HepG2 (cell line): ENCODE results near the gene TCF12. TPM values are rescaled to one million over a fixed set of nuclear protein-coding genes. Genes with fewer than 3 reads are reported as not detected.

ENCODE experiments used
- ATAC-seq: fragments of 200-7000 bp; cut with Tn5 transposase; 3 replicates; pipeline ENCODE4 v1.9.1; 2020; ENCODE audit warnings: mild to moderate bottlenecking, moderate library complexity
- BruUV-seq: library from RNA; stranded (reverse); fragments of 400-500 nt; replicated peaks from 2 replicates; lab custom pipeline; 2021; lab: Mats Ljungman, UMichigan
- CTCF ChIA-PET: fragments of 300-600 bp; formaldehyde crosslinking; extraction: SDS; loops from one replicate; lab custom pipeline; 2021; ENCODE audit warnings: low total read pairs, inconsistent platforms, low intra/inter-chr PET ratio; lab: Yijun Ruan, JAX
- POLR2A ChIA-PET: fragments of 350-600 bp; sonication (Branson Sonifier 250); formaldehyde crosslinking; loops from one replicate; lab custom pipeline; 2020; ENCODE audit warnings: antibody characterized with exemption, inconsistent platforms; lab: Yijun Ruan, JAX
- DNase-seq: peaks from one replicate; pipeline ENCODE4 v3.0.0-alpha.2; 2015; ENCODE audit warnings: low spot score
- FAIRE-seq: peaks from 3 replicates; lab custom pipeline; 2011; peaks lifted over from hg19 to GRCh38; lab: Jason Lieb, UNC
- H2AFZ ChIP-seq: one replicate; pipeline ENCODE4 v1.6.1; 2011; ENCODE audit warnings: low read length, inconsistent platforms
- H3K27ac ChIP-seq: fragments of 300-600 bp; 3 replicates; pipeline ENCODE4 v1.8.0; 2011; ENCODE audit warnings: mixed run types, mild to moderate bottlenecking, mixed read lengths, low read length, inconsistent platforms; ENCODE audit not compliant: insufficient read depth; ENCODE audit errors: extremely low read length
- H3K27me3 ChIP-seq, 2 experiments: fragments of 200-600 bp in 1 of 2; 2 replicates in 1 of 2; 3 replicates in 1 of 2; pipeline versions ENCODE4 v1.6.0 to v1.8.0; 2011; ENCODE audit warnings: low read length in 2 of 2, mild to moderate bottlenecking in 2 of 2, moderate library complexity in 2 of 2, inconsistent platforms in 1 of 2; ENCODE audit not compliant: insufficient read depth in 2 of 2, control insufficient read depth in 1 of 2
- H3K36me3 ChIP-seq, 2 experiments: fragments of 200-600 bp in 1 of 2; replicated peaks in 1 of 2; 2 replicates in 1 of 2; 3 replicates in 1 of 2; pipeline versions ENCODE4 v1.5.1 to v1.8.0; 2011; ENCODE audit warnings: low read length in 2 of 2, inconsistent platforms in 1 of 2; ENCODE audit not compliant: insufficient read depth in 2 of 2, control insufficient read depth in 1 of 2
- H3K4me1 ChIP-seq: 2 replicates; pipeline ENCODE4 v1.5.1; 2012; ENCODE audit warnings: low read length, inconsistent platforms; ENCODE audit not compliant: insufficient read depth
- H3K4me2 ChIP-seq: 2 replicates; pipeline ENCODE4 v1.6.0; 2011; ENCODE audit warnings: low read depth, low read length, inconsistent platforms
- H3K4me3 ChIP-seq, 3 experiments: fragments of 200-600 bp in 1 of 3; sonication (generic), shearing (Covaris generic) in 1 of 3; replicated peaks in 1 of 3; 2 replicates each; pipeline ENCODE4 v1.5.1; 2011 to 2016; ENCODE audit warnings: low read length in 3 of 3, inconsistent platforms in 2 of 3, low read depth in 2 of 3, mild to moderate bottlenecking in 2 of 3, control low read depth in 1 of 3, mixed read lengths in 1 of 3; ENCODE audit not compliant: insufficient read depth in 1 of 3
- H3K79me2 ChIP-seq: one replicate; pipeline ENCODE4 v1.6.1; 2011; ENCODE audit warnings: low read length, inconsistent platforms; ENCODE audit not compliant: insufficient read depth
- H3K9ac ChIP-seq: 2 replicates; pipeline ENCODE4 v1.6.0; 2011; ENCODE audit warnings: mild to moderate bottlenecking, low read depth, low read length, inconsistent platforms; ENCODE audit not compliant: insufficient read depth
- H3K9me3 ChIP-seq: 2 replicates; pipeline ENCODE4 v1.5.1; 2012; ENCODE audit warnings: mild to moderate bottlenecking, low read length
- H4K20me1 ChIP-seq: 2 replicates; pipeline ENCODE4 v1.6.0; 2011; ENCODE audit warnings: inconsistent platforms, mild to moderate bottlenecking, low read length, moderate library complexity; ENCODE audit not compliant: insufficient read depth
- CEBPB ChIP-seq: IDR thresholded peaks from 2 replicates; pipeline ENCODE4 v1.6.1; 2011; ENCODE audit warnings: low read depth, low read length, improper control_type of control experiment, borderline replicate concordance
- ELF1 ChIP-seq: sonication (generic); formaldehyde crosslinking; IDR thresholded peaks from 2 replicates; pipeline ENCODE4 v1.4.0; 2020; ENCODE audit warnings: missing genetic modification reagents
- ETS1 ChIP-seq: sonication (generic); formaldehyde crosslinking; IDR thresholded peaks from 2 replicates; pipeline ENCODE4 v1.4.0; 2020; ENCODE audit warnings: missing genetic modification reagents
- HNF4A ChIP-seq: sonication (generic); formaldehyde crosslinking; IDR thresholded peaks from 2 replicates; pipeline ENCODE4 v1.4.0; 2020; ENCODE audit warnings: missing genetic modification reagents
- HNRNPL ChIP-seq: fragments of 200-400 bp; formaldehyde crosslinking; IDR thresholded peaks from 2 replicates; pipeline ENCODE4 v1.6.1; 2017; ENCODE audit warnings: mild to moderate bottlenecking, low read depth, low read length
- MTA1 ChIP-seq: sonication (generic); formaldehyde crosslinking; IDR thresholded peaks from 2 replicates; pipeline ENCODE4 v1.4.0; 2020; ENCODE audit warnings: missing genetic modification reagents, mild to moderate bottlenecking, borderline replicate concordance
- NFIB ChIP-seq: sonication (generic); formaldehyde crosslinking; IDR thresholded peaks from 2 replicates; pipeline ENCODE4 v1.9.0; 2021; ENCODE audit warnings: missing genetic modification reagents, mild to moderate bottlenecking, borderline replicate concordance
- RAD21 ChIP-seq: fragments of 450-650 bp; formaldehyde crosslinking; IDR thresholded peaks from 2 replicates; pipeline ENCODE4 v1.5.0; 2020; ENCODE audit warnings: mild to moderate bottlenecking
- TCF7 ChIP-seq: sonication (generic); IDR thresholded peaks from 2 replicates; pipeline ENCODE4 v1.6.1; 2016; ENCODE audit warnings: antibody characterized with exemption, low read depth
- ZBTB38 ChIP-seq: sonication (generic); formaldehyde crosslinking; IDR thresholded peaks from 2 replicates; pipeline ENCODE4 v1.5.1; 2020; ENCODE audit warnings: mild to moderate bottlenecking, missing genetic modification reagents
- ZFP36 ChIP-seq: fragments of 150-350 bp; IDR thresholded peaks from 2 replicates; pipeline ENCODE4 v1.6.1; 2018; ENCODE audit warnings: borderline replicate concordance, low read length, low read depth; ENCODE audit not compliant: partially characterized antibody
- ZNF136 ChIP-seq: sonication (generic); formaldehyde crosslinking; IDR thresholded peaks from 2 replicates; pipeline ENCODE4 v1.8.1; 2022; ENCODE audit warnings: low read depth, mild to moderate bottlenecking, moderate library complexity, missing genetic modification reagents
- ZNF784 ChIP-seq: sonication (generic); formaldehyde crosslinking; IDR thresholded peaks from 2 replicates; pipeline ENCODE4 v1.5.1; 2020; ENCODE audit warnings: missing genetic modification reagents, mild to moderate bottlenecking, borderline replicate concordance
- WGBS: methylation state at CpG from one replicate; pipeline ENCODE4 v1.1.6; 2017; ENCODE audit warnings: low lambda C conversion rate; 5-methylcytosine and 5-hydroxymethylcytosine counted together
- in situ Hi-C: cut with HindIII; loops from 2 replicates; pipeline ENCODE4 v1.10.0; 2017; ENCODE audit warnings: low pct_unique_long_range_greater_than_20kb; ENCODE audit not compliant: extremely low pct_ligation_motif_present
- intact Hi-C: fragments of 100-400 bp; cut with micrococcal nuclease; formaldehyde crosslinking; loops from one replicate; pipeline ENCODE4 v1.10.0; 2022; ENCODE audit not compliant: unreplicated experiment
- polyA plus RNA-seq, 8 experiments: library from polyadenylated mRNA; depleted of rRNA in 3 of 8; stranded (reverse) in 7 of 8; unstranded in 1 of 8; fragments of >200 nt; fragmentation: Illumina TruSeq in 4 of 8; extraction: Trizol in 4 of 8; gene quantifications; 2 replicates each; pipeline versions ENCODE4 v1.2.1 to v1.2.3, GENCODE V29; 2011 to 2016; ENCODE audit warnings: low read depth in 4 of 8, missing spikeins in 1 of 8, mixed read lengths in 1 of 8; ENCODE audit not compliant: insufficient read depth in 1 of 8
- total RNA-seq, 5 experiments: library from RNA; depleted of rRNA; stranded (reverse); fragments of >200 nt; fragmentation: Illumina TruSeq; extraction: Trizol; gene quantifications; 2 replicates each; pipeline ENCODE4 v1.2.3, GENCODE V29; 2016; ENCODE audit warnings: low read depth in 1 of 5
- TF ChIP-seq, protein P1 (sequence below): sonication (generic); formaldehyde crosslinking; IDR thresholded peaks from 2 replicates; pipeline ENCODE4 v1.4.0; 2020; ENCODE audit warnings: missing genetic modification reagents

The TCF12 gene
- total and polyA plus RNA-seq, 2 of the 13 experiments (the other 11 are each of a cell fraction or from before 2014, with no cell fraction given): 48.6 to 51.1 TPM

DNA sequence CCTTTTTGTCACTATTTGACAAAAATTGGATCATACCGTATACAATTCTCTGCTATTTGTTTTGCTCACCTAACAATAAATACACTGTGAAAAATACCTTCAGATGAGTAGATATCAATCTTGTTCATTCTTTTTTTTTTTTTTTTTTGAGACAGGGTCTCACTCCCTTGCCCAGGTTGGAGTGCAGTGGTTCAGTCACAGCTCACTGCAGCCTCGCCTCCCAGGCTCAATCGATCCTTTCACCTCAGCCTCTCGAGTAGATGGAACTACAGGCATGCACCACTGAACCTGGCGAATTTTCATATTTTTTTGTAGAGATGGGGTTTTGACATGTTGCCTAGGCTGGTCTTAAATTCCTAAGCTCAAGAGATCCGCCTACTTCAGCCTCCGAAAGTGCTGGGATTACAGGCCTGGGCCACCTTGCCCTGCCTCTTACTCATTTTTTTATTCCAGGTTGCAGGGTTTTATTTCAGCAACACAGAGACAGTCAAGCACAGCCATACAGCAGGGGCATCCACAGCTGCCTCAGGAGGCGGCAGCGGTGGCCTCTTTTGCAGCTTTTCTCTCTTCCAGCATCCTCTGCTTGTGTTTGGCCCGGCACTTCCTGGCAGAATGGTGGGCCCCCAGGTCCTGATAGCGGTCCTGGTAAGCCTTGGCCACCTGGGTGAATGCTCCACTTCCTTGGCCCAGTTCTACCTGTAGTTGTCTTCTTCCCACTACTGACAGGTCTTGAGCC, 406.7 kb downstream of the TCF12 start (continued):
- no peak for TF ChIP-seq ZBTB38 (CRISPR knock-in tag)
- TF ChIP-seq TCF7: no peak
- no peak for TF ChIP-seq ZFP36
- TF ChIP-seq ZNF136: no peak
- no peak for TF ChIP-seq ELF1 (CRISPR knock-in tag)
- no peak for TF ChIP-seq MTA1 (CRISPR knock-in tag)
- no peak for TF ChIP-seq ZNF784 (CRISPR knock-in tag)
- no peak for TF ChIP-seq NFIB (CRISPR knock-in tag)

DNA sequence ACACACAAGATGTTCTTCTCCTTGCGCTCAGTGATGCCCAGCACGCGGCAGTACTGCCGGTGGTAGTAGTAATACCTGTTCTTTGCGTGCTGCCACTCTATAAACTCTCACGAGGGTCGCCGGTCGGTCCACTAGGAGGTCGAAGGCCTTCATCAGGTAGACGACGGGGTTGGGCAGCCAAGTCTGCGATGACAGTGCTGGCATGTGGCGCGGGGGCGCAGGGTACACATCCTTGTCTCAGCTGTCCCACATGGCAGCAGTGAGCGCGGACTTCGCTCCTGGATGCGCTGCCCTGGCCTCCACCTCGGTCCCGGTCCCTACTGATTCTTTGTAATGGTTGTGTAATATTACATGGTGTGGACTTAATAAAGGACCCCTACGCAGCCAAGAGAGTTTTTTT, 407.8 kb downstream of the TCF12 start:
- Histone ChIP-seq H3K4me2 (no peak overlapping the region), H3K9me3 (no peaks in the 10 kb centered on the region), H3K4me1 (peaks cover 26% of the 10 kb centered on the region), H2AFZ (no peak overlapping the region), H3K9ac (no peak overlapping the region), H3K27ac (no peak overlapping the region), H3K27me3 (peaks cover 4 to 23% of the 10 kb centered on the region in 2 experiments; a peak in 3 of 5 replicates), H4K20me1 (no peaks in the 10 kb centered on the region), H3K4me3 (no peak overlapping the region), H3K79me2 (no peaks in the 10 kb centered on the region), H3K36me3 (no peaks in the 10 kb centered on the region)
- in situ Hi-C loops (no loop called here), intact Hi-C loops (no loop called here)
- DNase-seq: no peak
- no TSS peak for BruUV-seq
- ChIA-PET POLR2A (no interaction called here), CTCF (no interaction called here)
- ATAC-seq: peak; percentile 25; the same call in 2 of the 3 replicates
- WGBS: 59% methylated on average over 23 of the region's 23 CpGs
- FAIRE-seq: no peak
- peak; percentile 26; the same call in 1 of the 2 replicates for TF ChIP-seq HNF4A (CRISPR knock-in tag)
- TF ChIP-seq CEBPB: peak; percentile 10; the same call in 1 of the 2 replicates
- TF ChIP-seq ETS1: no peak
- TF ChIP-seq RAD21 (CRISPR knock-in tag): no peak
- TF ChIP-seq, protein P1, sequence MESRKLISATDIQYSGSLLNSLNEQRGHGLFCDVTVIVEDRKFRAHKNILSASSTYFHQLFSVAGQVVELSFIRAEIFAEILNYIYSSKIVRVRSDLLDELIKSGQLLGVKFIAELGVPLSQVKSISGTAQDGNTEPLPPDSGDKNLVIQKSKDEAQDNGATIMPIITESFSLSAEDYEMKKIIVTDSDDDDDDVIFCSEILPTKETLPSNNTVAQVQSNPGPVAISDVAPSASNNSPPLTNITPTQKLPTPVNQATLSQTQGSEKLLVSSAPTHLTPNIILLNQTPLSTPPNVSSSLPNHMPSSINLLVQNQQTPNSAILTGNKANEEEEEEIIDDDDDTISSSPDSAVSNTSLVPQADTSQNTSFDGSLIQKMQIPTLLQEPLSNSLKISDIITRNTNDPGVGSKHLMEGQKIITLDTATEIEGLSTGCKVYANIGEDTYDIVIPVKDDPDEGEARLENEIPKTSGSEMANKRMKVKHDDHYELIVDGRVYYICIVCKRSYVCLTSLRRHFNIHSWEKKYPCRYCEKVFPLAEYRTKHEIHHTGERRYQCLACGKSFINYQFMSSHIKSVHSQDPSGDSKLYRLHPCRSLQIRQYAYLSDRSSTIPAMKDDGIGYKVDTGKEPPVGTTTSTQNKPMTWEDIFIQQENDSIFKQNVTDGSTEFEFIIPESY (CRISPR knock-in tag): peak; percentile 54; the same call in 1 of the 2 replicates
- TF ChIP-seq HNRNPL: 0 out of 2 replicates have a peak, but pooled peaks have one; percentile 58
